HepG2 (cell line): ENCODE data around the gene ZNF655. TPM values are rescaled to one million over a fixed set of nuclear protein-coding genes. Genes with fewer than 3 reads are reported as not detected.

ENCODE experiments used
- CREB1 ChIP-seq, 2 experiments: fragments of 450-650 bp in 1 of 2; IDR thresholded peaks; 2 replicates each; pipeline ENCODE4 v1.6.1; 2016 to 2017; ENCODE audit warnings: control low read depth in 1 of 2, mild to moderate bottlenecking in 1 of 2, missing compliant biosample characterization in 1 of 2, missing genetic modification characterization in 1 of 2
- DNMT1 ChIP-seq: sonication (generic); formaldehyde crosslinking; IDR thresholded peaks from 2 replicates; pipeline ENCODE4 v1.5.1; 2020; ENCODE audit warnings: mild to moderate bottlenecking, missing genetic modification reagents
- EEA1 ChIP-seq: sonication (generic); formaldehyde crosslinking; IDR thresholded peaks from 2 replicates; pipeline ENCODE4 v1.5.1; 2020; ENCODE audit warnings: mild to moderate bottlenecking, missing genetic modification reagents, borderline replicate concordance
- HHEX ChIP-seq: IDR thresholded peaks from 2 replicates; pipeline ENCODE4 v1.6.1; 2016; ENCODE audit warnings: control low read depth
- RARA ChIP-seq: IDR thresholded peaks from 2 replicates; pipeline ENCODE4 v1.6.1; 2016; ENCODE audit warnings: missing genetic modification reagents, missing compliant biosample characterization
- RBM39 ChIP-seq: fragments of 200-400 bp; formaldehyde crosslinking; IDR thresholded peaks from one replicate; pipeline ENCODE4 v1.6.1; 2018; ENCODE audit warnings: antibody characterized with exemption, mild to moderate bottlenecking, low read depth, low read length; ENCODE audit not compliant: poor library complexity, severe bottlenecking
- SOX6 ChIP-seq, 2 experiments: fragments of 450-650 bp in 1 of 2; sonication (generic) in 1 of 2; formaldehyde crosslinking in 1 of 2; IDR thresholded peaks; 2 replicates each; pipeline versions ENCODE4 v1.4.0 to v1.6.1; 2017 to 2020; ENCODE audit warnings: antibody characterized with exemption in 1 of 2, mild to moderate bottlenecking in 1 of 2, missing genetic modification reagents in 1 of 2
- SP4 ChIP-seq: sonication (generic); formaldehyde crosslinking; IDR thresholded peaks from 2 replicates; pipeline ENCODE4 v1.8.1; 2023; ENCODE audit warnings: mild to moderate bottlenecking, missing genetic modification reagents
- TARDBP ChIP-seq: sonication (generic); formaldehyde crosslinking; IDR thresholded peaks from 2 replicates; pipeline ENCODE4 v1.8.0; 2022; ENCODE audit warnings: mild to moderate bottlenecking, missing genetic modification reagents
- WIZ ChIP-seq: sonication (generic); formaldehyde crosslinking; IDR thresholded peaks from 2 replicates; pipeline ENCODE4 v1.5.1; 2020; ENCODE audit warnings: mild to moderate bottlenecking, missing genetic modification reagents
- ZNF12 ChIP-seq: sonication (generic); formaldehyde crosslinking; IDR thresholded peaks from 2 replicates; pipeline ENCODE4 v1.5.0; 2020; ENCODE audit warnings: missing genetic modification reagents
- ZNF367 ChIP-seq: sonication (generic); formaldehyde crosslinking; IDR thresholded peaks from 2 replicates; pipeline ENCODE4 v1.4.0; 2020; ENCODE audit warnings: missing genetic modification reagents, borderline replicate concordance
- ZNF510 ChIP-seq: sonication (generic); formaldehyde crosslinking; IDR thresholded peaks from 2 replicates; pipeline ENCODE4 v1.4.0; 2020; ENCODE audit warnings: low read depth, mild to moderate bottlenecking, missing genetic modification reagents
- ZNF670 ChIP-seq: sonication (generic); formaldehyde crosslinking; IDR thresholded peaks from 2 replicates; pipeline ENCODE4 v1.8.0; 2022; ENCODE audit warnings: mild to moderate bottlenecking, missing genetic modification reagents, borderline replicate concordance
- ZNF678 ChIP-seq: sonication (generic); formaldehyde crosslinking; IDR thresholded peaks from 2 replicates; pipeline ENCODE4 v1.4.0; 2020; ENCODE audit warnings: mild to moderate bottlenecking, missing genetic modification reagents
- polyA plus RNA-seq, 8 experiments: library from polyadenylated mRNA; depleted of rRNA in 3 of 8; stranded (reverse) in 7 of 8; unstranded in 1 of 8; fragments of >200 nt; fragmentation: Illumina TruSeq in 4 of 8; extraction: Trizol in 4 of 8; gene quantifications; 2 replicates each; pipeline versions ENCODE4 v1.2.1 to v1.2.3, GENCODE V29; 2011 to 2016; ENCODE audit warnings: low read depth in 4 of 8, missing spikeins in 1 of 8, mixed read lengths in 1 of 8; ENCODE audit not compliant: insufficient read depth in 1 of 8
- total RNA-seq, 5 experiments: library from RNA; depleted of rRNA; stranded (reverse); fragments of >200 nt; fragmentation: Illumina TruSeq; extraction: Trizol; gene quantifications; 2 replicates each; pipeline ENCODE4 v1.2.3, GENCODE V29; 2016; ENCODE audit warnings: low read depth in 1 of 5
- TF ChIP-seq, protein P1 (sequence below): sonication (generic); formaldehyde crosslinking; conservative IDR thresholded peaks from 2 replicates; pipeline ENCODE4 v1.4.0; 2020; ENCODE audit warnings: missing genetic modification reagents
- TF ChIP-seq, protein P2 (sequence below): sonication (generic); formaldehyde crosslinking; IDR thresholded peaks from 2 replicates; pipeline ENCODE4 v1.4.0; 2020; ENCODE audit warnings: missing genetic modification reagents, borderline replicate concordance
- TF ChIP-seq, protein P3 (sequence below): sonication (generic); formaldehyde crosslinking; IDR thresholded peaks from 2 replicates; pipeline ENCODE4 v1.5.0; 2020; ENCODE audit warnings: missing genetic modification reagents
- TF ChIP-seq, protein P4 (sequence below): sonication (generic); formaldehyde crosslinking; IDR thresholded peaks from 2 replicates; pipeline ENCODE4 v1.5.0; 2020; ENCODE audit warnings: mild to moderate bottlenecking, missing genetic modification reagents

The ZNF655 gene
- total and polyA plus RNA-seq, 2 of the 13 experiments (the other 11 are each of a cell fraction or from before 2014, with no cell fraction given) = 53.4 to 75.6 TPM

DNA sequence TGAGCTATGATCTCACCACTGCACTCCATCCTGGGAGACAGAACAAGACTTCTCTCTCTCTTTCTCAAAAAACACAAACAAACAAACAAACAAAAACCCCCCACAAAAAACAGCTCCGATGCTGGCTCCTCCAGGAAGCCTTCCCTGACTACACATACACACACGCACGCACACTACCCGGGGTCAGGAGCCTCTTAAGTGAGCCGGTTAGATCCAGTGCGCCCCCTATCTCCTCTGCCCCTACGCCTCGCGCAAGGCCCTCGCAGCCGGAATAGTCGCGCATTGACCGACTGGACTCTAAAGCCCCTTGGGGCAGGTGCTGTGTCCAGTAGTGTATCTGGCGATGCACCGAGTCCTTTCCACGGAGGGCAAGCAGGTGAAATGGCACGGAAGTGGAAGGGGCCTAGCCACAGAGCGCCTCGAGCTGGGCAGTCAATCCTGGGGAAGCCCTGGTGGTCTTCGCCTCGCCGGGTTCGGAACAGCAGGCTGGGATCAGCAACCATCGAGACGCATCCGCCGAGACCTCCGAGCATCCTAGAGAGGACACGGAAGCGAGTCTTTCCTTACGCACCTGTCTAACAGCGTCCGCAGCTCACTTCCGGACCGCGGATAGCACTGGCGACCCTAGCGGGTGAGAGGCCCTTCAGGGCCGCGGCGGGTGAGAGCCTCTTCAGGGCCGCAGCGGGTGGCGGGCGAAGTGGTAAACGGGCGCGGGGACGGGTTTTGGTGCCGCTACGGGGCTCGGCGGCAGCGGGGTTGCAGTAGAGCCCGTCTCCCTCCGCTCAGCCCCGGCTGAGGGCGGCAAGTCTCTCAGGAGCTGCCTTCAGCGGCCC lies 58.1 kb downstream of the ZNF655 start, which contains the start of gene ZSCAN25 (continued):
- TF ChIP-seq, protein P1, sequence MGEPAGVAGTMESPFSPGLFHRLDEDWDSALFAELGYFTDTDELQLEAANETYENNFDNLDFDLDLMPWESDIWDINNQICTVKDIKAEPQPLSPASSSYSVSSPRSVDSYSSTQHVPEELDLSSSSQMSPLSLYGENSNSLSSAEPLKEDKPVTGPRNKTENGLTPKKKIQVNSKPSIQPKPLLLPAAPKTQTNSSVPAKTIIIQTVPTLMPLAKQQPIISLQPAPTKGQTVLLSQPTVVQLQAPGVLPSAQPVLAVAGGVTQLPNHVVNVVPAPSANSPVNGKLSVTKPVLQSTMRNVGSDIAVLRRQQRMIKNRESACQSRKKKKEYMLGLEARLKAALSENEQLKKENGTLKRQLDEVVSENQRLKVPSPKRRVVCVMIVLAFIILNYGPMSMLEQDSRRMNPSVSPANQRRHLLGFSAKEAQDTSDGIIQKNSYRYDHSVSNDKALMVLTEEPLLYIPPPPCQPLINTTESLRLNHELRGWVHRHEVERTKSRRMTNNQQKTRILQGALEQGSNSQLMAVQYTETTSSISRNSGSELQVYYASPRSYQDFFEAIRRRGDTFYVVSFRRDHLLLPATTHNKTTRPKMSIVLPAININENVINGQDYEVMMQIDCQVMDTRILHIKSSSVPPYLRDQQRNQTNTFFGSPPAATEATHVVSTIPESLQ (CRISPR knock-in tag) = 0 out of 2 replicates have a peak, but pooled peaks have one; percentile 41
- TF ChIP-seq ZNF12 (peak; percentile 16; the same call in 1 of the 2 replicates), TARDBP (CRISPR knock-in tag) (peak; percentile 91), DNMT1 (no peak), EEA1 (CRISPR knock-in tag) (peak; percentile 53; the same call in 1 of the 2 replicates), ZNF670 (CRISPR knock-in tag) (peak; percentile 99), ZNF678 (CRISPR knock-in tag) (no peak), RARA (CRISPR knock-in tag) (peak; percentile 26; the same call in 1 of the 2 replicates), WIZ (no peak; the same call in 1 of the 2 replicates), RBM39 (peak; percentile 94), ZNF367 (CRISPR knock-in tag) (no peak), CREB1 (IDR thresholded peaks at IDR 0.05) (peak; percentile 74), CREB1 (CRISPR knock-in tag; IDR thresholded peaks at IDR 0.05) (peak; percentile 92), HHEX (CRISPR knock-in tag) (peak; percentile 17; the same call in 1 of the 2 replicates), SOX6 (IDR thresholded peaks at IDR 0.05) (no peak), SOX6 (CRISPR knock-in tag; IDR thresholded peaks at IDR 0.05) (peak; percentile 74), SP4 (CRISPR knock-in tag) (peak; percentile 47; the same call in 1 of the 2 replicates), ZNF510 (CRISPR knock-in tag) (peak; percentile 94)
- TF ChIP-seq, protein P2, sequence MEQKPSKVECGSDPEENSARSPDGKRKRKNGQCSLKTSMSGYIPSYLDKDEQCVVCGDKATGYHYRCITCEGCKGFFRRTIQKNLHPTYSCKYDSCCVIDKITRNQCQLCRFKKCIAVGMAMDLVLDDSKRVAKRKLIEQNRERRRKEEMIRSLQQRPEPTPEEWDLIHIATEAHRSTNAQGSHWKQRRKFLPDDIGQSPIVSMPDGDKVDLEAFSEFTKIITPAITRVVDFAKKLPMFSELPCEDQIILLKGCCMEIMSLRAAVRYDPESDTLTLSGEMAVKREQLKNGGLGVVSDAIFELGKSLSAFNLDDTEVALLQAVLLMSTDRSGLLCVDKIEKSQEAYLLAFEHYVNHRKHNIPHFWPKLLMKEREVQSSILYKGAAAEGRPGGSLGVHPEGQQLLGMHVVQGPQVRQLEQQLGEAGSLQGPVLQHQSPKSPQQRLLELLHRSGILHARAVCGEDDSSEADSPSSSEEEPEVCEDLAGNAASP (CRISPR knock-in tag) = 0 out of 2 replicates have a peak, but pooled peaks have one; percentile 34
- TF ChIP-seq, protein P3, sequence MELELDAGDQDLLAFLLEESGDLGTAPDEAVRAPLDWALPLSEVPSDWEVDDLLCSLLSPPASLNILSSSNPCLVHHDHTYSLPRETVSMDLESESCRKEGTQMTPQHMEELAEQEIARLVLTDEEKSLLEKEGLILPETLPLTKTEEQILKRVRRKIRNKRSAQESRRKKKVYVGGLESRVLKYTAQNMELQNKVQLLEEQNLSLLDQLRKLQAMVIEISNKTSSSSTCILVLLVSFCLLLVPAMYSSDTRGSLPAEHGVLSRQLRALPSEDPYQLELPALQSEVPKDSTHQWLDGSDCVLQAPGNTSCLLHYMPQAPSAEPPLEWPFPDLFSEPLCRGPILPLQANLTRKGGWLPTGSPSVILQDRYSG (CRISPR knock-in tag) = 0 out of 2 replicates have a peak, but pooled peaks have one; percentile 84
- TF ChIP-seq, protein P4, sequence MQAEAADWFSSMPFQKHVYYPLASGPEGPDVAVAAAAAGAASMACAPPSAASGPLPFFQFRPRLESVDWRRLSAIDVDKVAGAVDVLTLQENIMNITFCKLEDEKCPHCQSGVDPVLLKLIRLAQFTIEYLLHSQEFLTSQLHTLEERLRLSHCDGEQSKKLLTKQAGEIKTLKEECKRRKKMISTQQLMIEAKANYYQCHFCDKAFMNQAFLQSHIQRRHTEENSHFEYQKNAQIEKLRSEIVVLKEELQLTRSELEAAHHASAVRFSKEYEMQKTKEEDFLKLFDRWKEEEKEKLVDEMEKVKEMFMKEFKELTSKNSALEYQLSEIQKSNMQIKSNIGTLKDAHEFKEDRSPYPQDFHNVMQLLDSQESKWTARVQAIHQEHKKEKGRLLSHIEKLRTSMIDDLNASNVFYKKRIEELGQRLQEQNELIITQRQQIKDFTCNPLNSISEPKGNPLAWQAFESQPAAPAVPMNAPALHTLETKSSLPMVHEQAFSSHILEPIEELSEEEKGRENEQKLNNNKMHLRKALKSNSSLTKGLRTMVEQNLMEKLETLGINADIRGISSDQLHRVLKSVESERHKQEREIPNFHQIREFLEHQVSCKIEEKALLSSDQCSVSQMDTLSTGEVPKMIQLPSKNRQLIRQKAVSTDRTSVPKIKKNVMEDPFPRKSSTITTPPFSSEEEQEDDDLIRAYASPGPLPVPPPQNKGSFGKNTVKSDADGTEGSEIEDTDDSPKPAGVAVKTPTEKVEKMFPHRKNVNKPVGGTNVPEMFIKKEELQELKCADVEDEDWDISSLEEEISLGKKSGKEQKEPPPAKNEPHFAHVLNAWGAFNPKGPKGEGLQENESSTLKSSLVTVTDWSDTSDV (CRISPR knock-in tag) = peak; percentile 73
